ENCODE results near the gene IQGAP2.

- no peak for TF ChIP-seq CTCF (IDR thresholded peaks at IDR 0.05)
- TF ChIP-seq POLR2A (IDR thresholded peaks at IDR 0.05), result no peak
These were observed 239.4 kb downstream of the IQGAP2 start for GRCh38 chr5:76642390-76643040.

Measured in right lobe of liver (tissue), 4 donors.